Gastrocnemius medialis (tissue), 4 donors: ENCODE results near the gene MYO1D.

Experiments used
- POLR2A ChIP-seq, 2 donors: fragments of 450-650 bp; IDR thresholded peaks; one replicate each; pipeline ENCODE4 v1.6.1; 2017; ENCODE audit warnings: antibody characterized with exemption in 2 of 2, mild to moderate bottlenecking in 2 of 2, moderate library complexity in 2 of 2
- TF ChIP-seq, protein P1 (sequence below), 5 experiments: fragments of 450-650 bp in 3 of 5; fragments of 200-600 bp in 2 of 5; sonication (generic) in 2 of 5; IDR thresholded peaks in 4 of 5; conservative IDR thresholded peaks in 1 of 5; 1 replicate in 4 of 5; 2 replicates in 1 of 5; pipeline ENCODE4 v1.5.1; 2016 to 2019; ENCODE audit warnings: antibody characterized with exemption in 5 of 5, mild to moderate bottlenecking in 3 of 5, moderate library complexity in 3 of 5

DNA sequence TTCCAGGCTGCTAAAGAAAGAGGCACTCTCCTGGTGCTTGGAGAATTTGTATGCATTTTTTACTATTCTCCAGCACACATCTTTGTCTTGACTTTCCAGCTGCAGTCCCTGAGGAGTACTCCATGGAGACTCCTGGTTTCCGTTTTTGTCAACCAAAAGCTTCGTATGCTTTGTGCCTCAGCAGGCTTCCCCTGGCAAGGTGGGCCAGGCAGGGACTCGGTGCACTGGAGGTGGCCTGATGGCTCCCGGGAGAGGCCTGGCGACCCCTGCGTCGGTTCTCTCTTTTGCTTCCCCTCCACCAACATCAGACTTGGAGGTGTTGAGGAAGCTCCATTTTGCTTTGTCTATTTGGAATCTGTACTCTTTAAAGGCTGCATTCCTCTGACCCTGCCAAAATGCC, 366.5 kb downstream of the MYO1D start:
- TF ChIP-seq, protein P1, sequence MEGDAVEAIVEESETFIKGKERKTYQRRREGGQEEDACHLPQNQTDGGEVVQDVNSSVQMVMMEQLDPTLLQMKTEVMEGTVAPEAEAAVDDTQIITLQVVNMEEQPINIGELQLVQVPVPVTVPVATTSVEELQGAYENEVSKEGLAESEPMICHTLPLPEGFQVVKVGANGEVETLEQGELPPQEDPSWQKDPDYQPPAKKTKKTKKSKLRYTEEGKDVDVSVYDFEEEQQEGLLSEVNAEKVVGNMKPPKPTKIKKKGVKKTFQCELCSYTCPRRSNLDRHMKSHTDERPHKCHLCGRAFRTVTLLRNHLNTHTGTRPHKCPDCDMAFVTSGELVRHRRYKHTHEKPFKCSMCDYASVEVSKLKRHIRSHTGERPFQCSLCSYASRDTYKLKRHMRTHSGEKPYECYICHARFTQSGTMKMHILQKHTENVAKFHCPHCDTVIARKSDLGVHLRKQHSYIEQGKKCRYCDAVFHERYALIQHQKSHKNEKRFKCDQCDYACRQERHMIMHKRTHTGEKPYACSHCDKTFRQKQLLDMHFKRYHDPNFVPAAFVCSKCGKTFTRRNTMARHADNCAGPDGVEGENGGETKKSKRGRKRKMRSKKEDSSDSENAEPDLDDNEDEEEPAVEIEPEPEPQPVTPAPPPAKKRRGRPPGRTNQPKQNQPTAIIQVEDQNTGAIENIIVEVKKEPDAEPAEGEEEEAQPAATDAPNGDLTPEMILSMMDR (IDR thresholded peaks at IDR 0.05 in 4 of 5, conservative IDR thresholded peaks at IDR 0.05 in 1 of 5) = no peak
- no peak for TF ChIP-seq POLR2A (IDR thresholded peaks at IDR 0.05)
